GM12872 (cell line): ENCODE measurements around the gene PUS1.

Experiments
- TF ChIP-seq, protein P1 (sequence below): IDR thresholded peaks from 3 replicates; pipeline ENCODE4 v1.5.1; 2011; ENCODE audit warnings: low read depth, mild to moderate bottlenecking, low read length, moderate library complexity; ENCODE audit not compliant: insufficient read depth

PUS1 gene

DNA sequence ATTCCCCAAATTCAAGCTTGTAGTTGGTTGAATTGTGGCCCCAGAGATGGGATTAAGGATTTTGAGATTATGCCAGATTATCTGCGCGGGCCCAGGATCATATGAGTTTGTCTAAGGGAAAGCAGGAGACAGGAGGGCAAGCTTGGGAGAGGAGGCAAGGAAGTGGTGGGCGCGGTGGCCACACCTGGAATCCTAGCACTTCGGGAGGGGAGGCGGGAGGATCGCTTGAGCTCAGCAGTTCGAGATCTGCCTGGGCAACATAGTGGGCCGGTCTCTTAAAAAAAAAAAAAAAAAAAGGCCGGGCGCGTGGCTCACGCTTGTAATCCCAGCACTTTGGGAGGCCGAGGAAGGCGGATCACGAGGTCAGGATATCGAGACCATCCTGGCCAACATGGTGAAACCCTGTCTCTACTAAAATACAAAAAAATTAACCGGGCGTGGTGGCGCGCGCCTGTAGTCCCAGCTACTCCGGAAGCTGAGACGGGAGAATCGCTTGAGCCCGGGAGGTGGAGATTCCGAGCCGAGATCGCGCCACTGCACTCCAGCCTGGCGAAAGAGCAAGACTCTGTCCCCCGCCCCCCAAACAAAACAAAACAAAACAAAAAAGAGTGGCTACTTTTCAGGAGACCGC, 881 bp upstream of the PUS1 start:
- TF ChIP-seq, protein P1, sequence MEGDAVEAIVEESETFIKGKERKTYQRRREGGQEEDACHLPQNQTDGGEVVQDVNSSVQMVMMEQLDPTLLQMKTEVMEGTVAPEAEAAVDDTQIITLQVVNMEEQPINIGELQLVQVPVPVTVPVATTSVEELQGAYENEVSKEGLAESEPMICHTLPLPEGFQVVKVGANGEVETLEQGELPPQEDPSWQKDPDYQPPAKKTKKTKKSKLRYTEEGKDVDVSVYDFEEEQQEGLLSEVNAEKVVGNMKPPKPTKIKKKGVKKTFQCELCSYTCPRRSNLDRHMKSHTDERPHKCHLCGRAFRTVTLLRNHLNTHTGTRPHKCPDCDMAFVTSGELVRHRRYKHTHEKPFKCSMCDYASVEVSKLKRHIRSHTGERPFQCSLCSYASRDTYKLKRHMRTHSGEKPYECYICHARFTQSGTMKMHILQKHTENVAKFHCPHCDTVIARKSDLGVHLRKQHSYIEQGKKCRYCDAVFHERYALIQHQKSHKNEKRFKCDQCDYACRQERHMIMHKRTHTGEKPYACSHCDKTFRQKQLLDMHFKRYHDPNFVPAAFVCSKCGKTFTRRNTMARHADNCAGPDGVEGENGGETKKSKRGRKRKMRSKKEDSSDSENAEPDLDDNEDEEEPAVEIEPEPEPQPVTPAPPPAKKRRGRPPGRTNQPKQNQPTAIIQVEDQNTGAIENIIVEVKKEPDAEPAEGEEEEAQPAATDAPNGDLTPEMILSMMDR = no peak

DNA sequence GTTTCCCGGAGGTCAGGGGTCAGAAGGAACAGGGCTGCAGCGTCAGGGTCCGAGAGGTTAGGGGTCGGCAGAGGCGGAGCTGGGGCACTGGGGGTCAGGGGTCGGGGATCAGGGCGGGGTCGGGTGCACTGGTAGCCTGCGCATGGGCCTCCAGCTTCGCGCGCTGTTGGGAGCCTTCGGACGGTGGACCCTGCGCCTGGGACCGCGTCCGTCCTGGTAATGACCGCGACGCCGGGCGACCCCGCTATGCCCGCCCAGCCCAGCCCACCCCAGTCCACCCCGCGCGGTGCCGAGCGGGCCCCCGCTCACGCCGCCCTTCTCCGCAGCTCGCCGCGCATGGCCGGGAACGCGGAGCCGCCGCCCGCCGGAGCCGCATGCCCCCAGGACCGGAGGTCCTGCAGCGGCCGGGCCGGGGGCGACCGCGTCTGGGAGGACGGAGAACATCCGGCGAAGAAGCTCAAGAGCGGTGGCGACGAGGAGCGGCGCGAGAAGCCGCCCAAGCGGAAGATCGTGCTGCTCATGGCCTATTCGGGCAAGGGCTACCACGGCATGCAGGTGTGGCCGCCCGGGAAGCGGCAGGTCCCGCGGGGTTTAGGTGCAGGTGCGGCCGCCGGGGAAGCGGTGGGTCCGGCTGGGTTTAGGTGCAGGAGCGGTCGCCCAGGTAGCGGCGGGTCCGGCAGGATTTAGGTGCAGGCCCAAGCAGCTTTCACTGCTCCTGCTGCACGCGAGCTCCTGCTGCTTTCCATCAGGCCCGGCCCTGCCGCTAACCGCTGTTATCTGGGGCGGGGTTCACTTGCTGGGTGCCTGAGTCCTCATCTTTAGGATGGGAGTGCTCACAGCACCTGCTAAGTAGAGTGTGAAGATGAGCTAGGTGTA, 743 bp downstream of the PUS1 start:
- TF ChIP-seq, protein P1 = no peak

DNA sequence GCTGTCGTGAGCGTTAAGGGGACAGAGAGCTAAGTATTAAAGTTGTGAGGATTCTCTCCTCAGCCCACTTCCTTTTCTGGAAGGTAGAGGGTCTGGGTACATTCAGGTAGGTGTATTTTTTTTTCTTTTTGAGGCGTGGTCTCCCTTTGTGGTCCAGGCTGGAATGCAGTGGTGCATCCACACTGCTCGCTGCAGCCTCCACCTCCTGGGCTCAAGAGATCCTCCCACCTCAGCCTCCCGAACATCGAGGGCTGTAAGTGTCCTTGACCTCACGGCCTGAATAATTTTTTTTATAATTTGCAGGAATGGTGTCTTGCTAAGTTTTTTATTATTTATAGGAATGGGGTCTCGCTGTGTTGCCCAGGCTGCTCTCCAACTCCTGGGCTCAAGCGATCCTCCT, 1.4 kb downstream of the PUS1 start:
- TF ChIP-seq, protein P1 = no peak

DNA sequence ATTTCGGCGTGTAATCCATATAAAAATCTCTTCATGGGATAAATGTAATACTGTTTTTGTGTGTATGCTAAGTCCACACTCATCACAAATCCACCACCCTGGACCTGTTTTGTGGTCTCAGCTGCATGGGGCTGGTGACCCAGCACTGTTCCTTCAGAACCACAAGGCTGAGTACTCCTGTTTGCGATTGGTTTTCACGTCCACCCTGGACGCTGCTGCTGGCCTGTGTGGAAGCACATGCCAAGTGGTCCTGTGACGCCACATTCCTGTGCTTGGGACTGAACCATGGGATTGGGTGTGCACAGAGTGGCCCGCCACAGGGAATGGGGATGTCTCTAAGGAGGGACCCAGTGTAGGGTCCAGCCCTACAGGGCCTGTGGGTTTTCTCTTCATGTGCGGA, 4.3 kb downstream of the PUS1 start:
- TF ChIP-seq, protein P1 = no peak

DNA sequence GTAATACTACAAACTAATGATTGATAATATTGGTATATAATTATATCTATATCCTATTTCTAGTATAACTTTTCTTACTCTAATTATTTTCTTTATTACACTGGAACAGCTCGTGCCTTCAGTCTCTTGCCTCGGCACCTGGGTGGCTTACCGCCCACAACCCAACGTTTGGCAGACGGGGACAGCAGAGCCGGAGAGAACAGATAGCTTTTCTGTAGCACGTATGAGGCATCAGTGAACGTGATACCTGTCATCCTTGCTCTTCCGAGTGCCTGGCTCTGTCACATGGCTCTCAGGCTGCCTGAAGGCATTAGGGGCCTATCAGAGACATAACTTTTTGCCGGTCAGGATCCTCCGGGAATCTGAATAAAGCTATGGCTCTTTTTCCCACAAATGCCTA, 5.5 kb downstream of the PUS1 start:
- TF ChIP-seq, protein P1 = no peak

DNA sequence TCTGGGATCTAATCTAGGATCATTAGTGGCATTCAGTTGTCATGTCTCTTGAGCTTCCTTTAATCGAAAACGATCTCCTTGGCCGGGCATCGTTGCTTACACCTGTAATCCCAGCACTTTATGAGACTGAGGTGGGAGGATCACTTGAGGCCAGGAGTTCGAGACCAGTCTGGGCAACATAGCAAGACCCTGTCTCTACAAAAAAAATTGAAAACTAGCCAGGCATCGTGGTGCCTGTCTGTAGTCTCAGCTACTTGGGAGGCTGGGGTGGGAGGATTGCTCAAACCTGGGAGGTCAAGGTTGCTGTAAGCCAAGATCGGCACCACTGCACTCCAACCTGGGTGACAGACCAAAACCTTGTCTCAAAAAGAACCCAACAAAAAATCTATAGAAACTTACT, 9.0 kb downstream of the PUS1 start:
- TF ChIP-seq, protein P1 = no peak

DNA sequence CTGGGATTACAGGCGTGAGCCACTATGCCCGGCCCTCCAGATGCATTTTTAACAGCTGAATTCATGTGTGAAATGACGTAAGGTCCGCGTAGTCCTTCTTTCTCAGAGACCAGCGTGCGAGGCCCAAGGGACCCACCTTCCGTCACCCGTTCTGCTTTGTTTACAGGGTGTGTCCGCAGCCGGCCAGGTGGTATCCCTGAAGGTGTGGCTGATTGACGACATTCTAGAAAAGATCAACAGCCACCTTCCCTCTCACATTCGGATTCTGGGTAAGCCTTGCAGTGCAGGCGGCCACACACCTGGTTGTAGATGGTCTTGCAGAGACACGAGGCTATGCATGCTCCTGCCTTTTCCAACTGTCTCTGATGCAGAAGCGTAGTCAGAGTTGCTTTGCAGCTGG, 9.9 kb downstream of the PUS1 start:
- TF ChIP-seq, protein P1 = no peak
